SW480 (cell line): ENCODE results near the gene ZNF738.
"Not testable (repeated sequence)": the region's sequence is repeated elsewhere in the genome, so short reads cannot be mapped to it uniquely, and the experiment has no call there.

Experiments
- DNase-seq: peaks from one replicate; pipeline ENCODE4 v3.0.0-alpha.2; 2016; ENCODE audit warnings: low spot score

Gene ZNF738

GRCh38 chr19:21358768-21359451 lies at the start of gene ZNF738:
Gene ZNF738, plus strand, starts transcription at chr19:21359000. Its CDS starts 141 bp downstream, at chr19:21359141.
- peak; percentile 68 for DNase-seq

- DNase-seq = not testable (repeated sequence)
Observed at GRCh38 chr19:21312807-21313206, 46.0 kb upstream of the ZNF738 start.

- DNase-seq = no peak
Observed at GRCh38 chr19:21314676-21315075, 44.1 kb upstream of the ZNF738 start.

GRCh38 chr19:21317821-21318220 lies 41.0 kb upstream of the ZNF738 start:
- no peak for DNase-seq

- DNase-seq = no peak
Observed at GRCh38 chr19:21321134-21321533, 37.7 kb upstream of the ZNF738 start.

GRCh38 chr19:21321996-21322395 lies 36.8 kb upstream of the ZNF738 start:
- no peak for DNase-seq

- DNase-seq = no peak
Observed at GRCh38 chr19:21322528-21322927, 36.3 kb upstream of the ZNF738 start.

GRCh38 chr19:21323000-21323399 lies 35.8 kb upstream of the ZNF738 start:
- no peak for DNase-seq

- no peak for DNase-seq
Observed at GRCh38 chr19:21326169-21326568, 32.6 kb upstream of the ZNF738 start.

GRCh38 chr19:21328406-21328805 lies 30.4 kb upstream of the ZNF738 start:
- DNase-seq = no peak

GRCh38 chr19:21328885-21329605 lies 29.8 kb upstream of the ZNF738 start, which contains the start of gene ZNF708:
Gene ZNF708, minus strand, starts transcription at chr19:21329410. Its CDS starts 198 bp downstream, at chr19:21329212.
- DNase-seq = peak; percentile 84

- DNase-seq = no peak
Observed at GRCh38 chr19:21335721-21336120, 23.1 kb upstream of the ZNF738 start.

GRCh38 chr19:21344841-21345240 lies 14.0 kb upstream of the ZNF738 start:
- not testable (repeated sequence) for DNase-seq

- no peak for DNase-seq
Observed at GRCh38 chr19:21352830-21353229, 6.0 kb upstream of the ZNF738 start.

GRCh38 chr19:21362291-21362690 lies 3.5 kb downstream of the ZNF738 start:
- DNase-seq = no peak

GRCh38 chr19:21383980-21384582 lies 25.3 kb downstream of the ZNF738 start:
- no peak for DNase-seq

GRCh38 chr19:21396121-21396520 lies 37.3 kb downstream of the ZNF738 start:
- no peak for DNase-seq

GRCh38 chr19:21396893-21397572 lies 38.2 kb downstream of the ZNF738 start, which contains the start of gene ZNF493:
Gene ZNF493, plus strand, starts transcription at chr19:21397133. Its CDS starts 105 bp downstream, at chr19:21397238.
- peak; percentile 73 for DNase-seq

GRCh38 chr19:21398851-21399250 lies 40.1 kb downstream of the ZNF738 start:
- no peak for DNase-seq

- no peak for DNase-seq
Observed at GRCh38 chr19:21402303-21402985, 43.6 kb downstream of the ZNF738 start.

- no peak for DNase-seq
Observed at GRCh38 chr19:21410166-21410565, 51.4 kb downstream of the ZNF738 start.

- DNase-seq = no peak
Observed at GRCh38 chr19:21422244-21422643, 63.4 kb downstream of the ZNF738 start.
